ENCODE results near the gene HLA-DQA2. TPM values are rescaled to one million over a fixed set of nuclear protein-coding genes. Genes with fewer than 3 reads are reported as not detected.
"Not testable (repeated sequence)": the region's sequence is repeated elsewhere in the genome, so short reads cannot be mapped to it uniquely, and the experiment has no call there.

Gene HLA-DQA2
- total and polyA plus RNA-seq, 2 of the 4 experiments (the other 2 are of a cell fraction), result not detected

DNA sequence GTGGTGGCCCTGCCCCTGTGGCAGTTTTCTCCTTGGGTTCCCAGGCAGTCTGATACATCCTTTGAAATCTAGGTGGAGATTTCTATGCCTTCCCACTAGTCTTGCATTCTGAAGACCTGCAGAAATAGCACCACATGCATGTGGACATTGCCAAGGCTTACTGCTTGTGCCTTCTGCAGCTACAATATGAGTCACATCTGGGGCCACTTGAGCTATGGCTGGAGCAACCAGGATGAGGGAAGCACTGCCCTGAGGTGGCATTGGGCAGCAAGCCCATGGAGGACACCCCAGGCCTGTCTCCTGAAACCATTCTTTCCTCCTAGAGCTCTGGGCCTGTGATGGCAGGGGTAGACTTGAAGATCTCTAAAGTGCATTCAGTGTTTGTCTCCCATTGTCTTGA lies 37.8 kb downstream of the HLA-DQA2 start:
- Histone ChIP-seq H2BK20ac (ENCODE audit: low read depth, low read length) (no peak overlapping the region), H3K56ac (ENCODE audit: extremely low read depth, insufficient read depth, low read length) (no peak overlapping the region), H3K4ac (ENCODE audit: low read depth, low read length) (no peak overlapping the region), H3K9me3 (ENCODE audit: control insufficient read depth, insufficient read depth, low read length) (no peaks in the 10 kb centered on the region), H3K27me3 (ENCODE audit: control insufficient read depth, insufficient read depth, low read length) (peaks cover 5% of the 10 kb centered on the region; the same call in 1 of the 2 replicates), H3K14ac (replicated peaks; ENCODE audit: low read depth, low read length) (no peak overlapping the region), H2AK9ac (replicated peaks; ENCODE audit: low read depth, low read length, poor library complexity) (no peak overlapping the region), H3K9me1 (ENCODE audit: insufficient read depth, low read length) (no peaks in the 10 kb centered on the region), H4K91ac (ENCODE audit: insufficient read depth, low read depth, low read length) (no peak overlapping the region), H4K20me1 (ENCODE audit: insufficient read depth, low read length) (no peaks in the 10 kb centered on the region), H2BK15ac (ENCODE audit: low read depth, low read length) (no peak overlapping the region), H4K5ac (ENCODE audit: low read depth, low read length) (no peak overlapping the region), H3K4me3 (ENCODE audit: insufficient read depth, low read depth, low read length) (no peak overlapping the region), H4K8ac (ENCODE audit: low read depth in 2 of 2, low read length in 2 of 2) (no peak overlapping the region), H2AK5ac (ENCODE audit: low read depth, low read length) (no peak overlapping the region), H3K36me3 (ENCODE audit: control insufficient read depth, insufficient read depth, low read length) (no peaks in the 10 kb centered on the region), H3K4me1 (ENCODE audit: control insufficient read depth, insufficient read depth, low read length) (no peaks in the 10 kb centered on the region), H3K27ac (ENCODE audit: insufficient read depth, low read length) (no peak overlapping the region), H3K4me2 (ENCODE audit: low read depth, low read length) (no peak overlapping the region), H2AFZ (replicated peaks; ENCODE audit: low read length, poor library complexity) (no peak overlapping the region), H3K23ac (ENCODE audit: low read depth, low read length) (no peak overlapping the region), H2BK120ac (ENCODE audit: low read depth, low read length) (no peak overlapping the region), H3K9ac (ENCODE audit: low read depth, low read length) (no peak overlapping the region), H3K18ac (ENCODE audit: low read depth, low read length) (no peak overlapping the region), H3K79me1 (ENCODE audit: low read depth in 1 of 2, low read length in 2 of 2) (no peaks in the 10 kb centered on the region), H2BK5ac (ENCODE audit: low read depth, low read length, poor library complexity, severe bottlenecking) (no peak overlapping the region)
- no TSS peak for BruUV-seq (replicated peaks)
- ChIA-PET CTCF (no interaction called here), POLR2A (ENCODE audit: unreplicated experiment) (no interaction called here)
- no peak for TF ChIP-seq NFE2L2 (IDR thresholded peaks at IDR 0.05; ENCODE audit: low read depth, low read length)
- no peak for TF ChIP-seq RCOR1 (IDR thresholded peaks at IDR 0.05; ENCODE audit: insufficient replicate concordance, low read length)
- TF ChIP-seq RFX5 (IDR thresholded peaks at IDR 0.05; ENCODE audit: low read depth, low read length), result no peak
- TF ChIP-seq MAFK (IDR thresholded peaks at IDR 0.05; ENCODE audit: low read depth, low read length), result no peak
- no peak for TF ChIP-seq MAZ (IDR thresholded peaks at IDR 0.05; ENCODE audit: borderline replicate concordance, low read depth, low read length)
- TF ChIP-seq RAD21 (IDR thresholded peaks at IDR 0.05; ENCODE audit: low read length), result no peak
- TF ChIP-seq, protein P1, sequence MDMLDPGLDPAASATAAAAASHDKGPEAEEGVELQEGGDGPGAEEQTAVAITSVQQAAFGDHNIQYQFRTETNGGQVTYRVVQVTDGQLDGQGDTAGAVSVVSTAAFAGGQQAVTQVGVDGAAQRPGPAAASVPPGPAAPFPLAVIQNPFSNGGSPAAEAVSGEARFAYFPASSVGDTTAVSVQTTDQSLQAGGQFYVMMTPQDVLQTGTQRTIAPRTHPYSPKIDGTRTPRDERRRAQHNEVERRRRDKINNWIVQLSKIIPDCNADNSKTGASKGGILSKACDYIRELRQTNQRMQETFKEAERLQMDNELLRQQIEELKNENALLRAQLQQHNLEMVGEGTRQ (IDR thresholded peaks at IDR 0.05; ENCODE audit: low read depth, low read length), result no peak
- TF ChIP-seq SMC3 (IDR thresholded peaks at IDR 0.05; ENCODE audit: low read depth, low read length), result no peak
- no peak for TF ChIP-seq CHD1 (IDR thresholded peaks at IDR 0.05; ENCODE audit: low read depth, low read length)
- no peak for DNase-seq
- dilution Hi-C loops (cut with HindIII; ENCODE audit: low sequenced_read_pairs, unreplicated experiment) (no loop called here), in situ Hi-C loops (cut with MboI; ENCODE audit: low sequenced_read_pairs) (no loop called here), intact Hi-C loops (cut with micrococcal nuclease) (no loop called here)
- no peak for ATAC-seq (ENCODE audit: low read depth)

DNA sequence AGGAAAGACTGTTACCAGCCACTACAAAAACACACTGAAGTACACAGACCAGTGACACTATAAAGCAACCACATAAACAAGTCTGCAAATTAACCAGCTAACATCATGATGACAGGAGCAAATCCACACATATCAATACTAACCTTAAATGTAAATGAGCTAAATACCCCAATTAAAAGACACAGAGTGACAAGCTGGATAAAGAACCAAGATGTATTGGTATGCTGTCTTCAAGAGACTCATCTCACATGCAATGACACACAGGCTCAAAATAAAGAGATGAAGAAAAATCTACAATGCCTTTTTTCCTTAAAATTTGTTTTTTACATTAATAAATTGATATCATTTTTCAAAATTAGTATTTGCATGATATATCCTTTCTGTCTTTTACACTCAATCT lies 41.7 kb downstream of the HLA-DQA2 start:
- H3K23ac ChIP-seq (ENCODE audit: low read depth, low read length); H2AFZ ChIP-seq (replicated peaks; ENCODE audit: low read length, poor library complexity); H4K91ac ChIP-seq (ENCODE audit: insufficient read depth, low read depth, low read length); H2BK5ac ChIP-seq (ENCODE audit: low read depth, low read length, poor library complexity, severe bottlenecking); intact Hi-C loops (cut with micrococcal nuclease); dilution Hi-C loops (cut with HindIII; ENCODE audit: low sequenced_read_pairs, unreplicated experiment); H3K9ac ChIP-seq (ENCODE audit: low read depth, low read length); BruUV-seq (replicated peaks); in situ Hi-C loops (cut with MboI; ENCODE audit: low sequenced_read_pairs); H2AK5ac ChIP-seq (ENCODE audit: low read depth, low read length); H3K4me3 ChIP-seq (ENCODE audit: insufficient read depth, low read depth, low read length); H3K36me3 ChIP-seq (ENCODE audit: control insufficient read depth, insufficient read depth, low read length); H3K4me1 ChIP-seq (ENCODE audit: control insufficient read depth, insufficient read depth, low read length); H3K56ac ChIP-seq (ENCODE audit: extremely low read depth, insufficient read depth, low read length); H2BK15ac ChIP-seq (ENCODE audit: low read depth, low read length); H3K14ac ChIP-seq (replicated peaks; ENCODE audit: low read depth, low read length); ATAC-seq (ENCODE audit: low read depth); DNase-seq; CTCF ChIA-PET; H3K18ac ChIP-seq (ENCODE audit: low read depth, low read length); H3K9me3 ChIP-seq (ENCODE audit: control insufficient read depth, insufficient read depth, low read length); H3K27me3 ChIP-seq (ENCODE audit: control insufficient read depth, insufficient read depth, low read length); H3K27ac ChIP-seq (ENCODE audit: insufficient read depth, low read length); H3K4me2 ChIP-seq (ENCODE audit: low read depth, low read length); H3K9me1 ChIP-seq (ENCODE audit: insufficient read depth, low read length); H3K79me1 ChIP-seq (ENCODE audit: low read depth in 1 of 2, low read length in 2 of 2); H2AK9ac ChIP-seq (replicated peaks; ENCODE audit: low read depth, low read length, poor library complexity); POLR2A ChIA-PET (ENCODE audit: unreplicated experiment); H3K4ac ChIP-seq (ENCODE audit: low read depth, low read length); H2BK120ac ChIP-seq (ENCODE audit: low read depth, low read length); H4K5ac ChIP-seq (ENCODE audit: low read depth, low read length); H4K20me1 ChIP-seq (ENCODE audit: insufficient read depth, low read length); H2BK20ac ChIP-seq (ENCODE audit: low read depth, low read length); H4K8ac ChIP-seq (ENCODE audit: low read depth in 2 of 2, low read length in 2 of 2): not testable (repeated sequence)
